Ishikawa (cell line): ENCODE measurements around the gene TAF11L2.
"Not testable (repeated sequence)": the region's sequence is repeated elsewhere in the genome, so short reads cannot be mapped to it uniquely, and the experiment has no call there.

Experiments
- CEBPB ChIP-seq: IDR thresholded peaks from 2 replicates; pipeline ENCODE4 v1.6.1; 2012
- CREB1 ChIP-seq: IDR thresholded peaks from 2 replicates; pipeline ENCODE4 v1.6.1; 2012; ENCODE audit warnings: low read depth
- EGR1 ChIP-seq: IDR thresholded peaks from 2 replicates; pipeline ENCODE4 v1.6.1; 2012
- EP300 ChIP-seq: IDR thresholded peaks from 2 replicates; pipeline ENCODE4 v1.6.1; 2012; ENCODE audit warnings: borderline replicate concordance
- FOXM1 ChIP-seq: IDR thresholded peaks from 2 replicates; pipeline ENCODE4 v1.6.1; 2012; ENCODE audit warnings: low read depth, borderline replicate concordance
- NFIC ChIP-seq: IDR thresholded peaks from 2 replicates; pipeline ENCODE4 v1.6.1; 2012
- RAD21 ChIP-seq: IDR thresholded peaks from 2 replicates; pipeline ENCODE4 v1.6.1; 2012; ENCODE audit warnings: low read depth
- TAF1 ChIP-seq: IDR thresholded peaks from 2 replicates; pipeline ENCODE4 v1.6.1; 2012; ENCODE audit warnings: low read depth, mild to moderate bottlenecking
- TCF12 ChIP-seq: IDR thresholded peaks from 2 replicates; pipeline ENCODE4 v1.6.1; 2012; ENCODE audit warnings: low read depth
- TEAD4 ChIP-seq: IDR thresholded peaks from 2 replicates; pipeline ENCODE4 v1.6.1; 2012
- YY1 ChIP-seq: IDR thresholded peaks from 2 replicates; pipeline ENCODE4 v1.6.1; 2012; ENCODE audit warnings: low read depth
- ZBTB7A ChIP-seq: IDR thresholded peaks from 2 replicates; pipeline ENCODE4 v1.6.1; 2012; ENCODE audit warnings: low read depth
- TF ChIP-seq, protein P1 (sequence below): IDR thresholded peaks from 2 replicates; pipeline ENCODE4 v1.6.1; 2012
- TF ChIP-seq, protein P2 (sequence below): IDR thresholded peaks from 2 replicates; pipeline ENCODE4 v1.6.1; 2012; ENCODE audit warnings: low read depth, mild to moderate bottlenecking
- TF ChIP-seq, protein P3 (sequence below): IDR thresholded peaks from 2 replicates; pipeline ENCODE4 v1.6.1; 2012

TAF11L2 gene

DNA sequence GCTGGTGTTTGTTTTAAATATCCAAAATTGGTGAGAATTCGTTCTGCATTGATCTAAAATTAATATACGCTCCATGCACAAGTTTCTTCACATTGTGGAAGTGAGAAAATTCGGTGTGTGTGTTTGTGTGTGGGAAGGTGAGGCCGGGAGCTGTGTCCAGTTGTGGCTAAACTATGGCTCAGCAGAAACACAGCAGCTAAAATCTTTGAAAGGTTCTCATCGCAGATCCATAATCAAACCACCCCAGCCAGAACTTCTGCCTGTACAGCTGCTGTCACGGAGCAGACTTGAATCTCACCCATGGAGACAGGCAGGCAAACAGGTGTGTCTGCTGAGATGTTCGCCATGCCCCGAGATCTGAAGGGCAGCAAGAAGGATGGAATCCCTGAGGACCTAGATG, at the start of gene TAF11L2:
Gene TAF11L2 (plus strand): TSS at position 301 of the 400 bp plus-strand sequence.
- not testable (repeated sequence) for TF ChIP-seq CREB1, TAF1
- TF ChIP-seq, protein P1, sequence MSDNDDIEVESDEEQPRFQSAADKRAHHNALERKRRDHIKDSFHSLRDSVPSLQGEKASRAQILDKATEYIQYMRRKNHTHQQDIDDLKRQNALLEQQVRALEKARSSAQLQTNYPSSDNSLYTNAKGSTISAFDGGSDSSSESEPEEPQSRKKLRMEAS, result not testable (repeated sequence)

DNA sequence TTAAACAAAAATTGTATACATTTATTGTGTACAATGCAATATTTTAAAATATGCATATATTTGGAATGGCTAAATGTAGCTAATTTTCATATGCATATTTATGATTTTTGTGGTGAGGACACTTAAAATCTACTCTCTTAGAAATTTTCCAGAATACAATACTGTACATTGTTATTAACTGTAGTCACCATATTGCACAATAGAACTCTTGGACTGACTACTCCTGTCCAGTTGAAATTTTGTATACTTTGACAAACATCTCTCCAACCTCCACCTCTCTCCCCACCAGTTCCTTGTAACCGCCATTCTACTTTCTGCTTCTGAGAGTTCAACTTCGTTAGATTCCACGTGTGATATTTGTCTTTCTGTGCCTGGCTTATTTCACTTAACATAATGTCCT, 49.2 kb upstream of the TAF11L2 start:
- TF ChIP-seq, protein P2, sequence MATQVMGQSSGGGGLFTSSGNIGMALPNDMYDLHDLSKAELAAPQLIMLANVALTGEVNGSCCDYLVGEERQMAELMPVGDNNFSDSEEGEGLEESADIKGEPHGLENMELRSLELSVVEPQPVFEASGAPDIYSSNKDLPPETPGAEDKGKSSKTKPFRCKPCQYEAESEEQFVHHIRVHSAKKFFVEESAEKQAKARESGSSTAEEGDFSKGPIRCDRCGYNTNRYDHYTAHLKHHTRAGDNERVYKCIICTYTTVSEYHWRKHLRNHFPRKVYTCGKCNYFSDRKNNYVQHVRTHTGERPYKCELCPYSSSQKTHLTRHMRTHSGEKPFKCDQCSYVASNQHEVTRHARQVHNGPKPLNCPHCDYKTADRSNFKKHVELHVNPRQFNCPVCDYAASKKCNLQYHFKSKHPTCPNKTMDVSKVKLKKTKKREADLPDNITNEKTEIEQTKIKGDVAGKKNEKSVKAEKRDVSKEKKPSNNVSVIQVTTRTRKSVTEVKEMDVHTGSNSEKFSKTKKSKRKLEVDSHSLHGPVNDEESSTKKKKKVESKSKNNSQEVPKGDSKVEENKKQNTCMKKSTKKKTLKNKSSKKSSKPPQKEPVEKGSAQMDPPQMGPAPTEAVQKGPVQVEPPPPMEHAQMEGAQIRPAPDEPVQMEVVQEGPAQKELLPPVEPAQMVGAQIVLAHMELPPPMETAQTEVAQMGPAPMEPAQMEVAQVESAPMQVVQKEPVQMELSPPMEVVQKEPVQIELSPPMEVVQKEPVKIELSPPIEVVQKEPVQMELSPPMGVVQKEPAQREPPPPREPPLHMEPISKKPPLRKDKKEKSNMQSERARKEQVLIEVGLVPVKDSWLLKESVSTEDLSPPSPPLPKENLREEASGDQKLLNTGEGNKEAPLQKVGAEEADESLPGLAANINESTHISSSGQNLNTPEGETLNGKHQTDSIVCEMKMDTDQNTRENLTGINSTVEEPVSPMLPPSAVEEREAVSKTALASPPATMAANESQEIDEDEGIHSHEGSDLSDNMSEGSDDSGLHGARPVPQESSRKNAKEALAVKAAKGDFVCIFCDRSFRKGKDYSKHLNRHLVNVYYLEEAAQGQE, result no peak
- TF ChIP-seq EP300 (no peak), TAF1 (no peak), TEAD4 (no peak), YY1 (no peak), TCF12 (no peak)

DNA sequence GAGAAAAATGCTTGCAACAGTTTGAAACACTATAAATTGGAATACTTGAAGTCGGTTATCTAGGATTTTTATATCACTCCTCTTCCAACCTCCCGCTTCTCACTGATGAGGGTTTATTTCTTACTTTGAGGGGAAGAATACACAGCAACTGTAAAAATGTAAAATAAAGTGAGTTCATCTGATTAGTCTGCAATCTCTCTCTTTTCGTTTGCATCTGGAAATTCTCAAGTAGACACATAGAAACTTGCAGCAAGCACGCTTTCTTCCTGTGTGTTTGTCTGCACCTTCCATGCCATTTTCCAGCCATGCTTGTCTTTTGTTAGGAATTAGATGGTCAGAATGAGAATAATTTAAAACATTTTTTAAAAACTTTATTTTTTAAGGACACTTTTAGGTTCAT, 45.1 kb upstream of the TAF11L2 start:
- TF ChIP-seq TCF12 (no peak), RAD21 (no peak)
- TF ChIP-seq, protein P3, sequence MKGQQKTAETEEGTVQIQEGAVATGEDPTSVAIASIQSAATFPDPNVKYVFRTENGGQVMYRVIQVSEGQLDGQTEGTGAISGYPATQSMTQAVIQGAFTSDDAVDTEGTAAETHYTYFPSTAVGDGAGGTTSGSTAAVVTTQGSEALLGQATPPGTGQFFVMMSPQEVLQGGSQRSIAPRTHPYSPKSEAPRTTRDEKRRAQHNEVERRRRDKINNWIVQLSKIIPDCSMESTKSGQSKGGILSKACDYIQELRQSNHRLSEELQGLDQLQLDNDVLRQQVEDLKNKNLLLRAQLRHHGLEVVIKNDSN, result no peak

DNA sequence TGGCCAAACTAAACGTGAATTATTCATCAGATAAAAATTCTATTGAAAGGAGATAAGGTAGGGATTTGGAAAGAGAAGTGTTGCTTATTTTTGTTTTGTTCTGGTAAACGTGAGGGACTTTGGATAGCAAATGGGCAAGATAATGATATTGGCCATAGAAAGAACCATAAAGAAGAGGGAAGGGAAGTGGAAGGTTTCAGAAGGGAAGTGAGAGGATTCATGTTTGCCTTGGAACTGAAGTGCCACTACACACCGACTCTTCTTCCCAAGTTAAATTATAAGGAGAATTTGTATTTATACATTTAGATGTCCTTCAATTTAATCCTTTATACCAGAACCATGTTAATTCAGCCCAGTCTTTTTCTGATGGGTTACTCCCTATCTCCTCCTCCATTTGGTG, 42.1 kb upstream of the TAF11L2 start:
- TF ChIP-seq ZBTB7A, result no peak
- no peak for TF ChIP-seq TCF12
- TF ChIP-seq, protein P3, result no peak
- TF ChIP-seq CEBPB, result no peak
- TF ChIP-seq, protein P2, result no peak
- TF ChIP-seq YY1, result no peak
- TF ChIP-seq RAD21, result no peak
- no peak for TF ChIP-seq TAF1

DNA sequence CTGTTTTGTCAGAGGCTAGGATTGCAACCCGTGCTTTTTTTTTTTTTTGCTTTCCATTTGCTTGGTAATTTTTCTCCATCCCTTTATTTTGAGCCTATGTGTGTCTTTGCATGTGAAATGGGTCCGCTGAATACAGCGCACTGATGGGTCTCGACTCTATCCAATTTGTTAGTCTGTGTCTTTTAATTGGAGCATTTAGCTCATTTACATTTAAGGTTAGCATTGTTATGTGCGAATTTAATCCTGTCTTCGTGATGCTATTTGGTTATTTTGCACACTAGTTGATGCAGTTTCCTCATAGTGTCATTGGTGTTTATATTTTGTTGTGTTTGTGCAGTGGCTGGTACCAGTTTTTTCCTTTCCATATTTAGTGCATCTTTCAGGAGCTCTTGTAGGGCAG, 36.2 kb upstream of the TAF11L2 start:
- TF ChIP-seq, protein P3, result no peak
- TF ChIP-seq ZBTB7A (no peak), EGR1 (no peak), RAD21 (no peak), TCF12 (no peak), CREB1 (no peak), TAF1 (no peak), EP300 (no peak), FOXM1 (no peak), YY1 (no peak), CEBPB (no peak), NFIC (no peak), TEAD4 (no peak)
- TF ChIP-seq, protein P1, result no peak
- TF ChIP-seq, protein P2, result no peak
